ENCODE measurements around the gene PROS1. TPM values are rescaled to one million over a fixed set of nuclear protein-coding genes. Genes with fewer than 3 reads are reported as not detected.

Gene PROS1
- total RNA-seq, 4 donors from 2014 or later: 2.2 to 25.5 (median 12.9) TPM

- Histone ChIP-seq H3K9me3 (no peaks in the 10 kb centered on the region), H3K36me3 (no peaks in the 10 kb centered on the region), H3K4me1 (peaks cover 0 to 13% (median 2%) of the 10 kb centered on the region in 4 donors), H3K27me3 (no peaks in the 10 kb centered on the region), H3K27ac (peak overlapping the region in 1 of 4 donors; percentile 35), H3K4me3 (peak overlapping the region in 1 of 4 donors; percentile 26)
- TF ChIP-seq CTCF (IDR thresholded peaks at IDR 0.05): peak; percentile 63 to 80 (median 76)
- TF ChIP-seq POLR2A (IDR thresholded peaks at IDR 0.05): no peak
- no peak for TF ChIP-seq POLR2AphosphoS5 (IDR thresholded peaks at IDR 0.05)
- TF ChIP-seq EP300 (IDR thresholded peaks at IDR 0.05; ENCODE audit: low read depth): no peak
- WGBS, 2 donors (ENCODE audit: low coverage in 1 of 2): 0 to 3% methylated on average over 4 of the region's 4 CpGs
- in situ Hi-C loops (cut with MboI; ENCODE audit: low pct_ligation_motif_present in 1 of 4, low pct_unique_long_range_greater_than_20kb in 1 of 4, low sequenced_read_pairs in 3 of 4) (no loop called here), intact Hi-C loops (cut with DNase I; ENCODE audit: low total_unique reads) (loop anchor here (5.0 kb wide), 1 partner anchor 63 kb away; no protein-coding TSS in a partner anchor)
- no peak for DNase-seq
Observed at GRCh38 chr3:94004301-94004910, 30.7 kb upstream of the PROS1 start.

GRCh38 chr3:94001827-94002495, 28.3 kb upstream of the PROS1 start:
- intact Hi-C loops (cut with DNase I; ENCODE audit: low total_unique reads): loop anchor here (5.0 kb wide), 1 partner anchor 65 kb away; no protein-coding TSS in a partner anchor
- no peak for DNase-seq
- no peak for TF ChIP-seq EP300 (IDR thresholded peaks at IDR 0.05; ENCODE audit: low read depth)
- no peak for TF ChIP-seq CTCF (IDR thresholded peaks at IDR 0.05)
- TF ChIP-seq POLR2A (IDR thresholded peaks at IDR 0.05): no peak
- TF ChIP-seq POLR2AphosphoS5 (IDR thresholded peaks at IDR 0.05): no peak
- Histone ChIP-seq H3K27ac (no peak overlapping the region), H3K9me3 (no peaks in the 10 kb centered on the region), H3K4me3 (no peak overlapping the region), H3K4me1 (peaks cover 0 to 13% (median 2%) of the 10 kb centered on the region in 4 donors), H3K27me3 (no peaks in the 10 kb centered on the region), H3K36me3 (no peaks in the 10 kb centered on the region)
- 83% methylated on average over 3 of the region's 3 CpGs for WGBS, 2 donors (ENCODE audit: low coverage in 1 of 2)
- in situ Hi-C loops (cut with MboI; ENCODE audit: low pct_ligation_motif_present in 1 of 4, low pct_unique_long_range_greater_than_20kb in 1 of 4, low sequenced_read_pairs in 3 of 4): no loop called here

- in situ Hi-C loops (cut with MboI; ENCODE audit: low pct_ligation_motif_present in 1 of 4, low pct_unique_long_range_greater_than_20kb in 1 of 4, low sequenced_read_pairs in 3 of 4) (no loop called here), intact Hi-C loops (cut with DNase I; ENCODE audit: low total_unique reads) (loop anchor here (5.0 kb wide), 1 partner anchor 66 kb away; no protein-coding TSS in a partner anchor)
- Histone ChIP-seq H3K27me3 (no peaks in the 10 kb centered on the region), H3K36me3 (no peaks in the 10 kb centered on the region), H3K27ac (no peak overlapping the region), H3K9me3 (no peaks in the 10 kb centered on the region), H3K4me3 (no peak overlapping the region), H3K4me1 (peaks cover 0 to 13% (median 2%) of the 10 kb centered on the region in 4 donors)
- no peak for TF ChIP-seq EP300 (IDR thresholded peaks at IDR 0.05; ENCODE audit: low read depth)
- no peak for TF ChIP-seq POLR2AphosphoS5 (IDR thresholded peaks at IDR 0.05)
- TF ChIP-seq CTCF (IDR thresholded peaks at IDR 0.05): no peak
- TF ChIP-seq POLR2A (IDR thresholded peaks at IDR 0.05): no peak
- DNase-seq: no peak
- 50 to 63% methylated on average over 1 of the region's 1 CpG for WGBS, 2 donors (ENCODE audit: low coverage in 1 of 2)
Observed at GRCh38 chr3:94001191-94001590, 27.5 kb upstream of the PROS1 start.

GRCh38 chr3:93994056-93994455, 20.4 kb upstream of the PROS1 start:
- Histone ChIP-seq H3K27ac (no peak overlapping the region), H3K4me1 (no peaks in the 10 kb centered on the region), H3K4me3 (no peak overlapping the region), H3K27me3 (no peaks in the 10 kb centered on the region), H3K36me3 (no peaks in the 10 kb centered on the region), H3K9me3 (no peaks in the 10 kb centered on the region)
- intact Hi-C loops (cut with DNase I; ENCODE audit: low total_unique reads): no loop called here
- no peak for TF ChIP-seq EP300 (IDR thresholded peaks at IDR 0.05; ENCODE audit: low read depth)
- TF ChIP-seq POLR2AphosphoS5 (IDR thresholded peaks at IDR 0.05): no peak
- TF ChIP-seq CTCF (IDR thresholded peaks at IDR 0.05): no peak
- TF ChIP-seq POLR2A (IDR thresholded peaks at IDR 0.05): no peak
- in situ Hi-C loops (cut with MboI; ENCODE audit: low pct_ligation_motif_present in 1 of 4, low pct_unique_long_range_greater_than_20kb in 1 of 4, low sequenced_read_pairs in 3 of 4): no loop called here
- 85 to 100% methylated on average over 2 to 3 of the region's 3 CpGs for WGBS, 2 donors (ENCODE audit: low coverage in 1 of 2)
- no peak for DNase-seq
